Activated naive CD8-positive, alpha-beta T cell treated with anti-CD3 and anti-CD28 coated beads, Interleukin-2, amount 50 U/mL, for 24 hours (primary cell): ENCODE results near the gene CD79B.

Experiments used
- ATAC-seq: fragments of 150-1000 bp; cut with Tn5 transposase; one replicate; pipeline ENCODE4 v1.10.0; 2021
- DNase-seq: peaks from one replicate; pipeline ENCODE4 v3.0.0; 2021
- H3K27ac Mint-ChIP-seq: one replicate; pipeline ENCODE4 v1.8.0; 2021; ENCODE audit warnings: mild to moderate bottlenecking, mixed read lengths
- H3K27me3 Mint-ChIP-seq: one replicate; pipeline ENCODE4 v1.8.0; 2021; ENCODE audit warnings: mixed read lengths
- H3K36me3 Mint-ChIP-seq: one replicate; pipeline ENCODE4 v1.8.0; 2021; ENCODE audit warnings: low read depth, mixed read lengths
- H3K4me1 Mint-ChIP-seq: one replicate; pipeline ENCODE4 v1.8.0; 2021; ENCODE audit warnings: mixed read lengths
- H3K4me3 Mint-ChIP-seq: one replicate; pipeline ENCODE4 v1.8.0; 2021; ENCODE audit warnings: mild to moderate bottlenecking, moderate library complexity, mixed read lengths
- H3K9me3 Mint-ChIP-seq: one replicate; pipeline ENCODE4 v1.8.0; 2021; ENCODE audit warnings: mixed read lengths

Gene CD79B

GRCh38 chr17:63945784-63946439 is 13.8 kb upstream of the CD79B start:
- no peak overlapping the region for H3K4me3 Mint-ChIP-seq
- ATAC-seq (no peak), DNase-seq (peak; percentile 52)
- peaks cover 17% of the 10 kb centered on the region for H3K4me1 Mint-ChIP-seq
- no peaks in the 10 kb centered on the region for H3K9me3 Mint-ChIP-seq
- no peaks in the 10 kb centered on the region for H3K36me3 Mint-ChIP-seq
- H3K27me3 Mint-ChIP-seq = no peaks in the 10 kb centered on the region
- no peak overlapping the region for H3K27ac Mint-ChIP-seq

GRCh38 chr17:63944736-63945499 is 12.8 kb upstream of the CD79B start:
- H3K9me3 Mint-ChIP-seq = no peaks in the 10 kb centered on the region
- no peak for ATAC-seq

DNA sequence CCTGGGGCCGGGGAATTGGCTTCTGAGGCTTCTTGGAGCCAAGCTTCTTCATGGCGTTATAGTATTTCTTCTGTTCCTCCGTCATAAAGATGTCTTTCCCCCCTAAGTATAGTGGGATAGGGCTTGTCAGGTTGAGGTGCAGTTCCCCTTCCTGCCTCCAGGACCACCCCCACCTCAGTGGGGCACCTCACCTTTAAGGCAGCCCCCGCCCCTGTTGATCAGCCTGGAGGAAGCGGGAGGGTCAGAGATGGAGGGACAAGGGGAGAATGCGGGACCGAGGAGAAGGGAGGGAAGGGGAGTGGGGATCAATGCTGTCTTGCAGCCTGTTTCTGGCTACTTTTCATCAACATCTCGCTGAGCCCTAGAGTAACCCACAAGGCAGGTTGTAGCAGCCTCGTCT is 11.6 kb upstream of the CD79B start:
- DNase-seq (no peak), ATAC-seq (no peak)
- H3K4me1 Mint-ChIP-seq = peaks cover 21% of the 10 kb centered on the region

More at GRCh38 chr17:63944736-63945499, 12.8 kb upstream of the CD79B start:
- H3K27ac Mint-ChIP-seq = no peak overlapping the region
- DNase-seq = no peak
- no peak overlapping the region for H3K4me3 Mint-ChIP-seq
- no peaks in the 10 kb centered on the region for H3K27me3 Mint-ChIP-seq
- H3K36me3 Mint-ChIP-seq = no peaks in the 10 kb centered on the region
- H3K4me1 Mint-ChIP-seq = peaks cover 17% of the 10 kb centered on the region

GRCh38 chr17:63942309-63942985 is 10.3 kb upstream of the CD79B start:
- H3K4me1 Mint-ChIP-seq = peaks cover 23% of the 10 kb centered on the region
- DNase-seq = no peak
- H3K27ac Mint-ChIP-seq = no peak overlapping the region
- H3K36me3 Mint-ChIP-seq = no peaks in the 10 kb centered on the region
- H3K9me3 Mint-ChIP-seq = no peaks in the 10 kb centered on the region
- no peak overlapping the region for H3K4me3 Mint-ChIP-seq
- no peak for ATAC-seq
- H3K27me3 Mint-ChIP-seq = no peaks in the 10 kb centered on the region

More for the DNA sequence above, 11.6 kb upstream of the CD79B start:
- Mint-ChIP-seq H3K4me3 (no peak overlapping the region), H3K36me3 (no peaks in the 10 kb centered on the region), H3K27me3 (no peaks in the 10 kb centered on the region), H3K27ac (no peak overlapping the region), H3K9me3 (no peaks in the 10 kb centered on the region)

DNA sequence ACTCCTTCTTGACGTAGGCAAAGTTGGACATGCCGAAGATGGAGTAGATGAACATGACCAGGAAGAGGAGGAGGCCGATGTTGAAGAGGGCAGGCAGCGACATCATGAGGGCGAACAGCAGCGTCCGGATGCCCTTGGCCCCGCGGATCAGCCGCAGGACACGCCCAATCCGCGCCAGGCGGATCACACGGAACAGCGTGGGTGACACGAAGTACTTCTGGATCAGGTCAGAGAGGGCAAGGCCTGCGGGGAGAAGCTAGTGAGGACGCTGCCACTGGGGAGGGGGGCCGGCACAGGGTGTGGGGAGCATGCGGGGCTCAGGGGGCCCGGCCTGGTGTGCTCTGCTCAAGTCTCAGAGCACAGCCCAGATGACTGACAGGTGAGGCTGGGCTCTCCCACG is 9.6 kb upstream of the CD79B start:
- Mint-ChIP-seq H3K27me3 (no peaks in the 10 kb centered on the region), H3K9me3 (no peaks in the 10 kb centered on the region), H3K27ac (no peak overlapping the region), H3K4me1 (peaks cover 21% of the 10 kb centered on the region), H3K4me3 (no peak overlapping the region), H3K36me3 (no peaks in the 10 kb centered on the region)
- DNase-seq = no peak
- no peak for ATAC-seq

DNA sequence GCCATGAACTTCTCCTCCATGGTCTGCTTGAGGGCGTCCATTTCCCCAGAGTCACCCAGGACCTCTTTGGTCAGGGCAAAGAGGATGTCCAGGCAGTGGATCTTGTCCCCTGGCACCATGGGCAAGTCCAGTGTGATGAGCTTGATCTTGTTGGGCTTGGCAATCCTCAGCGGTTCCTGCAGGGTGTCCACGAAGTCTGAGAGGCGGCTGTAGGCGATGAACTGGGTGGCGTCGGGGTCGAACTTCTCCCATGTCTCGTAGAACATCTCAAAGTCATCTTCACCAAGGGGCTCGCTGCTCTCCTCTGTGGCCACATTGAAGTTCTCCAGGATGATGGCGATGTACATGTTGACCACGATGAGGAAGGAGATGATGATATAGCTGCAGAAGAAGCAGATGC is 9.0 kb upstream of the CD79B start:
- no peak for ATAC-seq
- Mint-ChIP-seq H3K9me3 (no peaks in the 10 kb centered on the region), H3K36me3 (no peaks in the 10 kb centered on the region), H3K27me3 (no peaks in the 10 kb centered on the region), H3K27ac (no peak overlapping the region), H3K4me3 (no peak overlapping the region), H3K4me1 (peaks cover 17% of the 10 kb centered on the region)
- no peak for DNase-seq

DNA sequence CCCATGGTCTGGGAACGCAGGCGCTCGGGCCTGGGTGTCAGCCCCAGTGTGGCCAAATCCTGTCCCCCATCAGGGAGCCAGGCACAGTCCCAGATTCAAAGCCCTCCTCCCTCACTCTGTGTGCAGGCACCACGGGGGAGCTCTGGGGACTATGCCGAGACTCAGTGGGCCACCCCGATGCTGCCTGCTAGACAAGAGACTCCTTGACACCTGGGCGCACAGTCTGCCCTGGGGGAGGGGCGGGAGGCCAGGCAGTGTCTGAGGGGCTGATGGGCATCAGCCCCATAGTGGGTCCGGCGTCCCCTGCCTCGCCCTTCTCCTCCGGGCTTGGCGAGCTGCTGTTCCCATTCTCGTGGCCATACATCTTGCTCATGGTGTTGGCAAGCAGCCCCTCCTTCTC is 8.5 kb upstream of the CD79B start:
- no peaks in the 10 kb centered on the region for H3K27me3 Mint-ChIP-seq
- DNase-seq = no peak
- ATAC-seq = no peak
- H3K9me3 Mint-ChIP-seq = no peaks in the 10 kb centered on the region
- H3K36me3 Mint-ChIP-seq = no peaks in the 10 kb centered on the region
- H3K4me3 Mint-ChIP-seq = no peak overlapping the region
- H3K27ac Mint-ChIP-seq = no peak overlapping the region
- peaks cover 14% of the 10 kb centered on the region for H3K4me1 Mint-ChIP-seq

DNA sequence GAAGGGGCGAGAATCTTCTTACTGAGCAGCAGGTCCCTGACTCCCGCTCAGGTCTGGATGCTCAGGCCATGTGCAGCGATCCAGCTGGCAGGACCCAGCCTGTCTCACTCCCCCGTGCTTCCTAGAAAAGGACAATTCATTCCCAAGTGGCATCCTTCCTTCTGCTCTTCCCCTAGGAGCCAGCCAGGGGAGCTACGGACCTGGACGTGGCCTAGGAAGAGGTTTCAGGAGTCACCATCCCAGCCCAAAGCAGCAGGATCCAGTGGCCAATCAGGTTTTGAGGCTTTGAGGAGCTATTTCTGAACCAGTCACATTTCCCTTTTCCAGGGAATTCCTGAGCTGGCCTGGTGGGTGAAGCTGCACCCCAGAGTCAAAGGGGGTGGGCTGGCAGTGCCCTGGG is 7.8 kb upstream of the CD79B start:
- Mint-ChIP-seq H3K4me1 (peaks cover 10% of the 10 kb centered on the region), H3K4me3 (no peak overlapping the region), H3K9me3 (no peaks in the 10 kb centered on the region), H3K27ac (no peak overlapping the region), H3K27me3 (no peaks in the 10 kb centered on the region), H3K36me3 (no peaks in the 10 kb centered on the region)
- ATAC-seq = no peak
- no peak for DNase-seq

- no peaks in the 10 kb centered on the region for H3K27me3 Mint-ChIP-seq
- H3K4me3 Mint-ChIP-seq = no peak overlapping the region
- ATAC-seq (no peak), DNase-seq (no peak)
- H3K27ac Mint-ChIP-seq = no peak overlapping the region
- no peaks in the 10 kb centered on the region for H3K9me3 Mint-ChIP-seq
- peaks cover 10% of the 10 kb centered on the region for H3K4me1 Mint-ChIP-seq
- no peaks in the 10 kb centered on the region for H3K36me3 Mint-ChIP-seq
Observed at GRCh38 chr17:63939401-63939800, 7.3 kb upstream of the CD79B start.

GRCh38 chr17:63937920-63938319 is 5.8 kb upstream of the CD79B start:
- DNase-seq = no peak
- no peak for ATAC-seq
- Mint-ChIP-seq H3K27ac (no peak overlapping the region), H3K4me3 (no peak overlapping the region), H3K9me3 (no peaks in the 10 kb centered on the region), H3K27me3 (no peaks in the 10 kb centered on the region), H3K4me1 (peaks cover 14% of the 10 kb centered on the region), H3K36me3 (no peaks in the 10 kb centered on the region)

- no peaks in the 10 kb centered on the region for H3K9me3 Mint-ChIP-seq
- no peak for ATAC-seq
- H3K27ac Mint-ChIP-seq = no peak overlapping the region
- H3K27me3 Mint-ChIP-seq = no peaks in the 10 kb centered on the region
- H3K4me1 Mint-ChIP-seq = peaks cover 19% of the 10 kb centered on the region
- DNase-seq = no peak
- no peaks in the 10 kb centered on the region for H3K36me3 Mint-ChIP-seq
- H3K4me3 Mint-ChIP-seq = no peak overlapping the region
Observed at GRCh38 chr17:63937319-63937718, 5.2 kb upstream of the CD79B start.

DNA sequence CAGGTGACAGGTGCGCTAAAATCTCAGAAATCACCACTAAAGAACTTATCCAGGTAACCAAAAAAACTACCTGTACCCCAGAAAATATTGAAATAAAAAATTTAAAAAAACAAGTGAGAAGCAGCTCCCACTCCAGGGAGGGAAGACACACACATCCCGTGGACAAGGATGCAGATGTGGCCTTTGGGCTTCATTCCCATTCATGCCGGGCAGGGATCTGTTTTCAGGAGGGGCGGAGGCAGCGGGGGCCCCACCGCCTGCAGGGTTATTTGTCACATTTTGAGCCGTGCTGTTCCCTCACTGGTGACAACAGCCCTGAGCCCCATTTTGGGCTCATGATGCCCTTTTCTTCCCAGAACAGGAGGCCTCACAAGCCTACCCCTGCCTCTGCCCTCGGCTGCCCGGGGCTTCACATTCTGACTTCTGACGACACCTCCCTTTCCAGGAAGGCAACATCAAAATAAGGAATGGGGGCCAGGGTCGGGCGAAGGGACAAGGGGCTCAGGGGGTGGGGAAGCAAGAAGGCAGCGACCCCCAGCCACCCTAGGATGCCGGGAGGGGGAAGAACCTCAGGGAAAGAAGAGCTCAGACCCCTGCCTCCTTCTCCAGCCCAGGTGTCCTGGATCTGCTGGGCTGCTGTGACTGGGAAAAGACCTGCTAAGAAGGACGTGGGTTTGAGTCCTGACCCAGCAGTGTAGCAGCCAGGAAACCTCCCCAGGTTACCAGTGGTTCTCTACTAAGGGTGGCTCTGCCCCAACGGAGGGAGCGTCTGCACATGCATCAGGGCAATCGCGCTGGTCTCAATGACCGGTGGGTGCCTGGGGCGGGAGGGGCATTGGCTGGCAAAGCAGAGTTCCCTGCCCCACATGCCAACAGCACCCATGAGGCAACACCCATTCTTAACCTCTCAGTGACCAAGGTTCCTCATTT is 2.3 kb upstream of the CD79B start:
- ATAC-seq (no peak), DNase-seq (no peak)
- Mint-ChIP-seq H3K36me3 (peaks cover under 1% of the 10 kb centered on the region), H3K9me3 (no peaks in the 10 kb centered on the region), H3K27me3 (no peaks in the 10 kb centered on the region), H3K27ac (no peak overlapping the region), H3K4me3 (no peak overlapping the region), H3K4me1 (peaks cover 34% of the 10 kb centered on the region)

DNA sequence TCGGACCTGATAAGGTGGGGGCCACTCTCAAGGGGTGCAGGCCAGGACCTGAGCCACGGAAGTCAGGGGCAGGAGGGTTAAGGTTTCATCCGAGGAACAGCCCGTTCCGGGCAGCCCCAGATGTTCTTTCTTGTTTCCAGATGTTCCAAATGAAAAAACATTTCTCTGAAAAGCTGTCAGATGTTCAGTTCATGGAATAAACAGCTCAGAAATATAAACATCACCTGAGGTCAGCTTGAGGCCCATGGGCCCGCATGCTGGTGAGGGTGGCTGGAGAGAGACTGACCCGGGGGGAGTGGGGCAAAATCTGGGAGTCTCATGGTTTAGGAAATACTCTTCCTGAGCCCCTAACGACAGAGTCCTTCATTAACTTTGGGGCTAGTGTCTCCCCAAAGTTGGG is 1.5 kb upstream of the CD79B start:
- H3K27ac Mint-ChIP-seq = no peak overlapping the region

GRCh38 chr17:63932721-63933120 is 590 bp upstream of the CD79B start:
- peak overlapping the region; percentile 92 for H3K4me3 Mint-ChIP-seq
- H3K9me3 Mint-ChIP-seq = no peaks in the 10 kb centered on the region
- DNase-seq (no peak), ATAC-seq (no peak)
- H3K36me3 Mint-ChIP-seq = peaks cover 2% of the 10 kb centered on the region
- peak overlapping the region; percentile 74 for H3K27ac Mint-ChIP-seq
- peaks cover 31% of the 10 kb centered on the region for H3K4me1 Mint-ChIP-seq
- no peaks in the 10 kb centered on the region for H3K27me3 Mint-ChIP-seq

More for the DNA sequence above, 1.5 kb upstream of the CD79B start:
- H3K27me3 Mint-ChIP-seq = no peaks in the 10 kb centered on the region
- H3K4me3 Mint-ChIP-seq = no peak overlapping the region
- peaks cover 32% of the 10 kb centered on the region for H3K4me1 Mint-ChIP-seq
- peaks cover 2% of the 10 kb centered on the region for H3K36me3 Mint-ChIP-seq
- DNase-seq (no peak), ATAC-seq (no peak)
- no peaks in the 10 kb centered on the region for H3K9me3 Mint-ChIP-seq
